Activated gamma-delta T cell treated with Interleukin-2 at 50 U/mL for 16 hours (primary cell): ENCODE measurements around the gene COQ6.
A peak's percentile ranks its signal among the peaks of the same experiment; 100 is the strongest.
"Not testable (repeated sequence)": the region's sequence is repeated elsewhere in the genome, so short reads cannot be mapped to it uniquely, and the experiment has no call there.

Experiments
- DNase-seq: peaks from one replicate; pipeline ENCODE4 v3.0.0-alpha.2; 2020

The COQ6 gene

GRCh38 chr14:73949752-73950734 lies at the start of gene COQ6, which contains the start of gene FAM161B:
TSS of gene COQ6 (plus strand) at chr14:73950302. CDS start at chr14:73950333, 31 bp downstream.
TSS of gene FAM161B (minus strand) at chr14:73950094. CDS start at chr14:73950026, 68 bp downstream.
- DNase-seq = peak; percentile 87

- DNase-seq = no peak
These were observed 47.1 kb upstream of the COQ6 start for GRCh38 chr14:73903028-73903427.

GRCh38 chr14:73909681-73910080 lies 40.4 kb upstream of the COQ6 start:
- no peak for DNase-seq

- no peak for DNase-seq
These were observed 36.8 kb upstream of the COQ6 start for GRCh38 chr14:73913256-73913655.

- no peak for DNase-seq
These were observed 33.8 kb upstream of the COQ6 start for GRCh38 chr14:73916324-73916723.

GRCh38 chr14:73919457-73919856 lies 30.6 kb upstream of the COQ6 start:
- DNase-seq = not testable (repeated sequence)

- DNase-seq = no peak
These were observed 25.8 kb upstream of the COQ6 start for GRCh38 chr14:73924337-73924736.

GRCh38 chr14:73935666-73936065 lies 14.4 kb upstream of the COQ6 start:
- no peak for DNase-seq

- DNase-seq = no peak
These were observed 13.6 kb upstream of the COQ6 start for GRCh38 chr14:73936548-73936947.

GRCh38 chr14:73937012-73937411 lies 13.1 kb upstream of the COQ6 start:
- DNase-seq = no peak

GRCh38 chr14:73942180-73942579 lies 7.9 kb upstream of the COQ6 start:
- no peak for DNase-seq

GRCh38 chr14:73943083-73943482 lies 7.0 kb upstream of the COQ6 start:
- DNase-seq = no peak

GRCh38 chr14:73944432-73945158 lies 5.5 kb upstream of the COQ6 start:
- DNase-seq = no peak

- no peak for DNase-seq
These were observed 4.9 kb upstream of the COQ6 start for GRCh38 chr14:73945159-73945670.

GRCh38 chr14:73953731-73954130 lies 3.6 kb downstream of the COQ6 start:
- no peak for DNase-seq

- no peak for DNase-seq
These were observed 5.6 kb downstream of the COQ6 start for GRCh38 chr14:73955674-73956073.

- no peak for DNase-seq
These were observed 8.5 kb downstream of the COQ6 start for GRCh38 chr14:73958591-73958990.

GRCh38 chr14:73961192-73961591 lies 11.1 kb downstream of the COQ6 start:
- no peak for DNase-seq

GRCh38 chr14:73965216-73965615 lies 15.1 kb downstream of the COQ6 start:
- no peak for DNase-seq

- DNase-seq = no peak
These were observed 18.8 kb downstream of the COQ6 start for GRCh38 chr14:73968885-73969284.

- DNase-seq = no peak
These were observed 23.4 kb downstream of the COQ6 start for GRCh38 chr14:73973497-73973896.

- DNase-seq = no peak
These were observed 26.0 kb downstream of the COQ6 start for GRCh38 chr14:73976125-73976524.

- DNase-seq = no peak
These were observed 27.8 kb downstream of the COQ6 start for GRCh38 chr14:73977896-73978295.

GRCh38 chr14:73988065-73988464 lies 38.0 kb downstream of the COQ6 start:
- DNase-seq = no peak
